Activated naive CD8-positive, alpha-beta T cell (primary cell): ENCODE data around the gene MSI2.

ENCODE experiments used
- H3K27ac Mint-ChIP-seq: one replicate; pipeline ENCODE4 v1.8.0; 2021; ENCODE audit warnings: mixed read lengths
- H3K27me3 Mint-ChIP-seq: one replicate; pipeline ENCODE4 v1.8.0; 2021; ENCODE audit warnings: mixed read lengths
- H3K36me3 Mint-ChIP-seq: one replicate; pipeline ENCODE4 v1.8.0; 2021; ENCODE audit warnings: mixed read lengths
- H3K4me1 Mint-ChIP-seq: one replicate; pipeline ENCODE4 v1.8.0; 2021; ENCODE audit warnings: low read depth, mixed read lengths
- H3K4me3 Mint-ChIP-seq: one replicate; pipeline ENCODE4 v1.8.0; 2021; ENCODE audit warnings: mild to moderate bottlenecking, mixed read lengths
- H3K9me3 Mint-ChIP-seq: one replicate; pipeline ENCODE4 v1.8.0; 2021; ENCODE audit warnings: low read depth, mixed read lengths

The MSI2 gene

GRCh38 chr17:57562184-57562698 is 305.9 kb downstream of the MSI2 start:
- no peaks in the 10 kb centered on the region for H3K9me3 Mint-ChIP-seq
- H3K4me3 Mint-ChIP-seq, result no peak overlapping the region
- no peaks in the 10 kb centered on the region for H3K27me3 Mint-ChIP-seq
- H3K4me1 Mint-ChIP-seq, result peaks cover 2% of the 10 kb centered on the region
- H3K36me3 Mint-ChIP-seq, result peaks cover 8% of the 10 kb centered on the region
- no peak overlapping the region for H3K27ac Mint-ChIP-seq

DNA sequence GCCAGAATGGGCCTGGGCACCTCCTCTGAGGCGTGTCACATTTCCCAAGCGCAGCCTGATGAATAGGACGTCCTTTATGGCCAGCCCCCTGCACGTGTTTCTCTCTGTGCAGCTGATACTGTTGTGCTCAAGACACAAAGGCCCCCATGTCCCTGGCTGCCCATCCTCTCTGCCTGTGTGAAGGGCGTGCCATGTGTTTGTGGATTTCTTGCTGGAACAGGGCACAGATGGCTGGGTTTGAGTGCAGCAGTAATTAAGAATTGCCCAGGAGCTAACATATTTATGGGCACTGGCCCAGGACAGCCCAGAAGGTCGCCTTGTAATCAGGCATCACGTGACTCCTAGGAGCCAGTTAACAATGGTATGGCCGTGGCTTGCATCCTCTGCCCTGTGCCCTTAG is 307.6 kb downstream of the MSI2 start:
- no peaks in the 10 kb centered on the region for H3K27me3 Mint-ChIP-seq
- H3K36me3 Mint-ChIP-seq, result peaks cover 8% of the 10 kb centered on the region
- H3K27ac Mint-ChIP-seq, result no peak overlapping the region
- H3K4me3 Mint-ChIP-seq, result no peak overlapping the region
- peaks cover 6% of the 10 kb centered on the region for H3K4me1 Mint-ChIP-seq
- no peaks in the 10 kb centered on the region for H3K9me3 Mint-ChIP-seq

DNA sequence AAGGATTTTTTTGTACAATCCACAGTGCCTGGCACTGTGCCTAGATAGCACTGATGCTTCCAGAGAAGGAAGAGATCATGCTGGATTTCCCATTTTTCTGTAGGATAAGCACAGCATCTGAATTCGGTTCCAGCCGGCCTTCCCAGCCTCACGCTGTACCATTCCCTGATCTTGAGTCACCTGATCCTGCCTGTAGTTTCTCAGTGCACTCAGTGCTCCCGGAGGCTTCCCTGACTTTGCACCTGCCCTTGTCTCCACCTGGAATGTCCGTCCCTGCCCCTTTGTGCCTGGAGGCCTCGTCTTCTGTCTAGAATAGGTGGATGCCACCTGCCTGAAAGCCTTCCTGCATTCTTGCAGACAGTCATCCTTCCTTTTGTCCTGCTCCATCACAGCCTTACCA is 308.9 kb downstream of the MSI2 start:
- Mint-ChIP-seq H3K9me3 (no peaks in the 10 kb centered on the region), H3K27me3 (no peaks in the 10 kb centered on the region), H3K4me1 (peaks cover 6% of the 10 kb centered on the region), H3K36me3 (peaks cover 8% of the 10 kb centered on the region), H3K4me3 (no peak overlapping the region), H3K27ac (no peak overlapping the region)

DNA sequence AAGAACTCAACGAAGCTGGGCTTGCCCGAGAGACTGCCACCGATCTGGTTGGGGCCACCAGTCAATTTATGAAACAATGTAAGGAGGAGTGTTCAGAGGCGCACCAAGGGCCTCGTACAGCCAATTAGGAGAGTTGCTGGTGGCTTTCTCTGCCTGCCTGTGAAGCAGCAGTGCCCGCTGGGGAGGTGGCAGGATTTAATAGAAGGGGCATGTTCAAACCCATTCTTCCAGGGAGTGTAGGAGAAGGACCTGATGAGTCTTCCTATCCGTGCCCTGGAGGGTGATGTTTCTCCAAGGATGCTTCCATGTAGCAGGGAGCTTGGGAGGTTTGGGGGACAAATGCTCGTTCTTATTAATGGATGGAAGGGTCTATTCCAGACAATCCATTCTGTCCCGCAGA is 310.4 kb downstream of the MSI2 start:
- H3K36me3 Mint-ChIP-seq, result peaks cover 4% of the 10 kb centered on the region
- H3K9me3 Mint-ChIP-seq, result no peaks in the 10 kb centered on the region
- no peaks in the 10 kb centered on the region for H3K27me3 Mint-ChIP-seq
- H3K4me1 Mint-ChIP-seq, result peaks cover 6% of the 10 kb centered on the region
- H3K4me3 Mint-ChIP-seq, result no peak overlapping the region
- no peak overlapping the region for H3K27ac Mint-ChIP-seq

DNA sequence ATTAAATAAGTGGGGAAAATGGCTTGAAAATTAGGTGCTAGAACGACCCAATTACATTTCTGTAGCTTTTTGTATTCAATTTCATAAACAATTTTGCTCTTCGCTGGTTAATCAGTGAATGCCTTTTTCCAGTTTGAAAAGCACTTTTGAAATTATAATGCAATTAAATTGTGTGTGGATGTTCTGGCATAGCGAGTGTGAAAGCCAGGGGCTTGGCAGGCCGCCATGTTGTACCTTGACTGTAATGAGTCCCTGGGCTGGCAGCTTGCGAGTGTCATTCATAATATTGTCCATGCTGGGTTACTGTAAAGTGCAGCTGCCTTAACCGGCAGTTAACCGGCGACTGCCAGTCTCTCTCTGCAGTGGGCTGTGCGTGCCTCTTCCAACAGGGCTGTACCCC is 310.9 kb downstream of the MSI2 start:
- Mint-ChIP-seq H3K27me3 (no peaks in the 10 kb centered on the region), H3K4me3 (no peak overlapping the region), H3K4me1 (peaks cover 6% of the 10 kb centered on the region), H3K9me3 (no peaks in the 10 kb centered on the region), H3K36me3 (peaks cover 4% of the 10 kb centered on the region), H3K27ac (no peak overlapping the region)

DNA sequence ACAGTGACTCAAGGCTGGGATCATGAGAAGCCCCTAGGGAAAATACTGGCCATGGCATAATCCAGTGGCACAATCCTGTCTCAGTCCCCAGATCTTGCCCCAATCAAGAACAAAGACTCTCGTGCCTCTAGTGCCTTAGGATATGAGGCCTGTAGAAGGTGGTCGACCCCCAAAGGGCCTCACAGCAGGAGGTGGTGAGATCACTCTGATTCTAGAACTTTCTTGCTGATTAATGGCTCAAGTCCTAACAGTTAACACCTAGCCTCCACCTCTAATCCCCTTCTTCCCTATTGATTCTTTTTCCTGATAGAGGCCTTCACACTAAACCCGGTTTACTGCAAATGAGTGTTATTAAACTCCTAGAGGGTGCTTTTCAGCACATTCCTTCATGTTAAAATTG is 312.0 kb downstream of the MSI2 start:
- Mint-ChIP-seq H3K9me3 (no peaks in the 10 kb centered on the region), H3K36me3 (peaks cover 4% of the 10 kb centered on the region), H3K4me3 (no peak overlapping the region), H3K27ac (no peak overlapping the region), H3K27me3 (no peaks in the 10 kb centered on the region), H3K4me1 (peaks cover 6% of the 10 kb centered on the region)

GRCh38 chr17:57569021-57569420 is 312.7 kb downstream of the MSI2 start:
- Mint-ChIP-seq H3K36me3 (peaks cover 4% of the 10 kb centered on the region), H3K4me1 (peaks cover 6% of the 10 kb centered on the region), H3K27me3 (no peaks in the 10 kb centered on the region), H3K9me3 (no peaks in the 10 kb centered on the region), H3K4me3 (no peak overlapping the region), H3K27ac (no peak overlapping the region)

- no peak overlapping the region for H3K4me3 Mint-ChIP-seq
- no peak overlapping the region for H3K27ac Mint-ChIP-seq
- no peaks in the 10 kb centered on the region for H3K27me3 Mint-ChIP-seq
- H3K9me3 Mint-ChIP-seq, result no peaks in the 10 kb centered on the region
- H3K36me3 Mint-ChIP-seq, result peaks cover 4% of the 10 kb centered on the region
- peaks cover 6% of the 10 kb centered on the region for H3K4me1 Mint-ChIP-seq
Observed at GRCh38 chr17:57569853-57570252, 313.5 kb downstream of the MSI2 start.

DNA sequence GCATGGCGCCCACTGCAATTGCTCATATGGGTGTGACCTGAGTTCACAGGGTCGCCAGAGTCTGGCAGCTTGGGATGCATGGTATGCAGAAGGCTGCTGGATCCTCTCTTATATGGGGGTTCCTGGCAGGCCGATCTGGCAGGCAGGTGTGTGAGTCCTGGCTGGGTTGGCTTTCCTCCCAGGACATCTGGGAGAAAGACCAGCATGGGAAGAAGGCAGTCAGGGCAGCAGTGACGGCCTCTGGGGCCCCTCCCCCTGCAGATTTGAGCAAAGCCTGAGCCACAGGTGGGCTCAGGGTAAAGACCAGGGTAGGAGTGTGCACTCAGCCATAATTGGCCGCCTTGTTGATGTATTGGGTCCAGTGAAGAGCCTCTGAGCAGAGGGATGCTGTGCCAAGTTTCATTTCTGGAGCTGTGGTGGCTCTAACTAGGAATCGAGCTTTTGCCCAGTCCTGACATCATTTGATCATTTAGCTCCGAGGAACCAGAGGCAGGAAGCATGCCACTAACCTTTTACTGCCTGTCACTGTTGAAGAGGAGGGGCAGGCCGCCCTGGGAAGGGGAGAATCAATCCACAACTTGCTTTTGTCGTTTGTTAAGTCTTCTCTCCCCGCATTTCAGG is 314.5 kb downstream of the MSI2 start:
- no peaks in the 10 kb centered on the region for H3K36me3 Mint-ChIP-seq
- H3K27me3 Mint-ChIP-seq, result no peaks in the 10 kb centered on the region
- H3K4me3 Mint-ChIP-seq, result no peak overlapping the region
- peaks cover 4% of the 10 kb centered on the region for H3K4me1 Mint-ChIP-seq
- no peaks in the 10 kb centered on the region for H3K9me3 Mint-ChIP-seq
- H3K27ac Mint-ChIP-seq, result no peak overlapping the region

DNA sequence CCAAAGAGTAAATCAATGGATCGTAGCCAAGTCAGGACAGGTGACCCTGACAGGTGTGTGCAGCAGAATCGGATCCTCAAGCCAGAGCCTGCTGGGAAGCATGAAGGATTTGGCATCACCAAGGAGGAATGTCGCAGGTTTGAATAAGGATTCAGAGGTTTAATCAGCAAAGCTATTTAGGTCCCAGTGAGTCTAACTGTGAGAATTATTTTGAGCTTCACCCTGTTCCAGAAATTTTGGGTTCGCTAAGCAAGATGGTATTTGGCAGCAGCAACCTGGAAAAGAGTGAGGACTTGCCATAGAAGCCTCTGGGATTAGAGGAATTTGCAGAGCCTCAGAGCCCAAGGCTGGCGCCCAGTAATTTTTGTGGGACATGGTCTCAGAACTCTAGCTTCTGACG is 315.7 kb downstream of the MSI2 start:
- no peak overlapping the region for H3K4me3 Mint-ChIP-seq
- no peaks in the 10 kb centered on the region for H3K27me3 Mint-ChIP-seq

DNA sequence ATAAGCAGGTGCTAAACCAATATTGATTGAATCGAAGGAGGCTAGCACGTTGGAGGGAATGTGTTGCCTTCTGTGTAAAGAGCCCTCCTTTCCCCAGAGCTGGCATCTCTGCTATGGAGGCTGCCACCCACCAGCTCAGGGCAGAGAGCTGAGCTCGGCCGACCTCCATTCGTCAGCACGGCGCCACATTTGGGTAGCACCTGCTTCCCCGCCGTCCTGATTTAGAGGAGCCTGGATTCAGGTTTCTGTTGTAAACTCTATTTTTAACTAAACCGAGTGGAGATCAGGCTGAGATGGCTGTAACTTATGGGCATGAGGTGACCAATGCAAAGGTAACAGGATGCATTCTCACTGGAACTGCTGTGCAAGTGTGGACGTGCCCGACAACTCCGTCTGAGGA is 316.3 kb downstream of the MSI2 start:
- Mint-ChIP-seq H3K4me1 (peaks cover 5% of the 10 kb centered on the region), H3K27ac (no peak overlapping the region), H3K9me3 (no peaks in the 10 kb centered on the region), H3K27me3 (no peaks in the 10 kb centered on the region), H3K36me3 (no peaks in the 10 kb centered on the region), H3K4me3 (no peak overlapping the region)

More for the DNA sequence above, 315.7 kb downstream of the MSI2 start:
- Mint-ChIP-seq H3K4me1 (peaks cover 5% of the 10 kb centered on the region), H3K9me3 (no peaks in the 10 kb centered on the region), H3K36me3 (no peaks in the 10 kb centered on the region), H3K27ac (no peak overlapping the region)

DNA sequence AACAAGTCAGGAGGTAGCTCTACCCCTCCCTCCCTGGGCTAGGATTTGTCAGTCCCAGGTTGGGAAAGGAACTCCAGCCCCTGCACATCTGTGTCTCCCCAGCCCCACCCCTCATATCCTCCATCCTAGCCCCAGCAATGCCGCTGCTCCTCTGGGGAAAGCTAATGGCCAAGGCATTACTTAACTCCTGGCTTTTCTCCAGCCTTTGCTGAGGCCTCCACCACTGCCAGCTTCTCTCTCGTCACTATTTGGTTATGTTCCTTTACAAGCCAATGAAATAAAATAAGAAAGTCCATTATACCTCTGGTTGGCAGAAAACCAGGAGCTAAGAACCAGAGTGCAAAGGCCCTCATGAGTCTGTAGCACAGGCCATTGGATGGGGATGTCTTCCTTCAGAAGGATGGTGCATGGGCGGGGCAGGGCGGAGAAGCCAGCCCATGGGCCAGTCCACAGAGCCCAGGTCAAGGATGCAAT is 317.8 kb downstream of the MSI2 start:
- no peak overlapping the region for H3K27ac Mint-ChIP-seq
- no peak overlapping the region for H3K4me3 Mint-ChIP-seq
- H3K9me3 Mint-ChIP-seq, result no peaks in the 10 kb centered on the region
- no peaks in the 10 kb centered on the region for H3K27me3 Mint-ChIP-seq
- H3K36me3 Mint-ChIP-seq, result no peaks in the 10 kb centered on the region
- peaks cover 1% of the 10 kb centered on the region for H3K4me1 Mint-ChIP-seq

DNA sequence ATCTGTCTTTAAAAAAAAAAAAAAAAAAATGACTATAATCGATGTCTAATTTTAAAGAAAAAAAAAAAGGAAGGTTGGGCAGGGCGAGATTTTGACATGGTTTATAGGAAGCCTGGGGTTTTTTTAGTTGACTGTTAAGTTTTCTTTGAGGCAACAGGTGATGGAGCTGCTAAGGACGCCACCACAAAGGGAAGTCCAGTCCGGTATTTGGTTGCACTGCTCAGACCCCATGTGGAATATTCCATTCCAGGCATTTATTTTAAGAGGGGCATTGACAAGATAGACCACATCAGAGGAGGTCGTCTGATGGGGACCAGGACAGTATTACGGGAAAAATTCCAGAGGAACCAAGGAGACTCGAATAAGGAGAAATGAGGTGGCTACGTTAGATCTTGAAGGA is 320.4 kb downstream of the MSI2 start:
- no peak overlapping the region for H3K27ac Mint-ChIP-seq
- H3K36me3 Mint-ChIP-seq, result no peaks in the 10 kb centered on the region
- H3K9me3 Mint-ChIP-seq, result no peaks in the 10 kb centered on the region
- H3K4me3 Mint-ChIP-seq, result no peak overlapping the region
- peaks cover 1% of the 10 kb centered on the region for H3K4me1 Mint-ChIP-seq
- no peaks in the 10 kb centered on the region for H3K27me3 Mint-ChIP-seq

DNA sequence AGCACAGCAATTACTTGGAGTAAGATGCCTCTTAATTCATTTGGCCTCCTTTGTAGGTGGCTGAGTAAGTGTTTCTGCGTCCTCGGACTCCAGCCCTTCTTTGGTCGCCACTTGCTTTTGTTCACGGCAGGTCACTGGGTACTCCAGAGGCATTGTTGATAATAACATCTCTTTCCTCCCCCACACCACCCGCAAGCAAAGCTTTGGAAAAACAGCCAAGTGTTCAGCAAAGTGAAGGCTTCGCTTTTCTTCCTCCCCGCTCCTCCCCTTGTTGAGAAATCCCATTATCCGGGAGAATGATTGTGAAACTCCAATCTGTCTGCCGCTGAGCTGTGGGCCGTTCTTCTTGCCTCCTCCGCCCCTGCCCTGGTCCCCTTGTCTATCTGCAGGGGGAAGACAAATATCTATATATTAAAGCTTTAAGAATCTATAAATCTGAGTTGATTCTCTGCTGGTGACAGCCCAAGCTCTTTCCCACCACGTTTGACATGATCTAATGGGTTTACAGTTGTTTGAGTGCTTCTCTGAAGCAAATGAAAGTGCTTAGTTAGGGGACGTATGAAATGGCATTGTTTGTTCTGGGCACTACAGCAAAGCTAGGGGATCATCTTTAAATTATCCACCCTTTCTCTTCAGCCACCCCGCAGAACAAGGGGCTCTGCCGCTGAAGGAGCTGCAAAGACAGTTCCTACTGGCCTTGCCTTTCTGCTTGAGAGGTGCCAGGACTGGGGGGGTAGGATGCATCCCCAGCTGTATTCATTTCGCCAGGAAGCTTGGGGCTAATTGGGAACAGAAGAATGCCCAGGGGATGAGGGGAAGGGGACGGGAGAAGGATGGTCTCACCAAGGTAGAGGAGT is 321.7 kb downstream of the MSI2 start:
- H3K27me3 Mint-ChIP-seq, result no peaks in the 10 kb centered on the region
- H3K36me3 Mint-ChIP-seq, result peaks cover 2% of the 10 kb centered on the region
- H3K4me3 Mint-ChIP-seq, result no peak overlapping the region
- H3K4me1 Mint-ChIP-seq, result peaks cover 1% of the 10 kb centered on the region
- no peak overlapping the region for H3K27ac Mint-ChIP-seq
- no peaks in the 10 kb centered on the region for H3K9me3 Mint-ChIP-seq

DNA sequence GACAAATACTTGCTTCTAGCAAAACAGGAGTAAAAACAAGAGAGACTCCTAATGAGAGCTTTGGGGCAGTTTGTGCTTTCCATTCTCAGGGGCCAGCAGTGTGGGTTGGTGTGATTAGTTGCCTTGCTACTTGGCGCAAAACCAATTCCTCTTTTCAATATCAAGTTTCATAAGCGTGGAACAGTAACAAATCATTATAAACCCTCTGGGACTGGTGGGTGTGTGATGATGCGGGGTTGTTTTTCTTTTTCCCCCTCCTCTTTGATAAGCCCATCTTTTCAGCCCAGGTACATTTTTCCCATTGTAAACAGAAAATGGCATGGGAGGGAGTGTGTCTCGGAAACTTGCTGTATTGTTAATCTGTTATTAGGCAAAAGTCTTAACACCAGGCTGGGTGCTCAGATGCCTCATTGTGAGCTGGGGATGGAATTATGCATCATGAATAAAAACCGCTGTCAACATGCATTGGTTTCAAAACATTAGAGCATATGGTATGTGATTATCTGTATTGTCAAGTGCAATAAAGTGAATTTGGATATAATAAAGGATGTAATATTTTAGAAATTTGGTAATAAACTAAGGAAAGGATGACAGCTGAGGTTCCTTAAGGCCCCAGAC is 322.4 kb downstream of the MSI2 start:
- peak overlapping the region; percentile 22 for H3K27ac Mint-ChIP-seq
- no peaks in the 10 kb centered on the region for H3K27me3 Mint-ChIP-seq
- peaks cover 1% of the 10 kb centered on the region for H3K4me1 Mint-ChIP-seq
- H3K9me3 Mint-ChIP-seq, result no peaks in the 10 kb centered on the region
- peaks cover 2% of the 10 kb centered on the region for H3K36me3 Mint-ChIP-seq
- H3K4me3 Mint-ChIP-seq, result no peak overlapping the region
